GM18508 (cell line): ENCODE results near the gene SLC35E1.

Source experiments
- ATAC-seq: cut with Tn5 transposase; IDR thresholded peaks from one replicate; pipeline ENCODE4 v1.9.1; 2021; ENCODE audit warnings: moderate number of reproducible peaks; ENCODE audit not compliant: insufficient read depth, unreplicated experiment

The SLC35E1 gene

GRCh38 chr19:16584248-16585093 is 12.3 kb upstream of the SLC35E1 start:
- ATAC-seq: no peak

GRCh38 chr19:16582486-16583261 is 10.5 kb upstream of the SLC35E1 start:
- ATAC-seq: no peak

GRCh38 chr19:16581971-16582343 is 9.7 kb upstream of the SLC35E1 start:
- ATAC-seq: no peak

GRCh38 chr19:16581145-16581970 is 9.1 kb upstream of the SLC35E1 start:
- ATAC-seq: no peak

GRCh38 chr19:16579381-16579780 is 7.2 kb upstream of the SLC35E1 start:
- ATAC-seq: no peak

- no peak for ATAC-seq
Measured at GRCh38 chr19:16577531-16577985, 5.3 kb upstream of the SLC35E1 start.

GRCh38 chr19:16576690-16577530 is 4.7 kb upstream of the SLC35E1 start:
- no peak for ATAC-seq

- ATAC-seq: no peak
Measured at GRCh38 chr19:16575861-16576689, 3.9 kb upstream of the SLC35E1 start.

GRCh38 chr19:16575282-16575681 is 3.1 kb upstream of the SLC35E1 start:
- no peak for ATAC-seq

GRCh38 chr19:16573925-16574324 is 1.7 kb upstream of the SLC35E1 start:
- no peak for ATAC-seq

- no peak for ATAC-seq
Measured at GRCh38 chr19:16573296-16573695, 1.1 kb upstream of the SLC35E1 start.

GRCh38 chr19:16571822-16572331 is 338 bp downstream of the SLC35E1 start:
- ATAC-seq: peak; percentile 18

GRCh38 chr19:16571283-16571682 is 932 bp downstream of the SLC35E1 start:
- no peak for ATAC-seq

GRCh38 chr19:16569609-16570320 is 2.5 kb downstream of the SLC35E1 start:
- no peak for ATAC-seq

- no peak for ATAC-seq
Measured at GRCh38 chr19:16566702-16567101, 5.5 kb downstream of the SLC35E1 start.

- ATAC-seq: no peak
Measured at GRCh38 chr19:16566161-16566560, 6.1 kb downstream of the SLC35E1 start.

- ATAC-seq: no peak
Measured at GRCh38 chr19:16564842-16565241, 7.4 kb downstream of the SLC35E1 start.

GRCh38 chr19:16562608-16563025 is 9.6 kb downstream of the SLC35E1 start:
- ATAC-seq: no peak
